BJ (cell line): Measurements from ENCODE around the gene DIP2C. TPM values are rescaled to one million over a fixed set of nuclear protein-coding genes. Genes with fewer than 3 reads are reported as not detected.

Experiments
- CTCF ChIA-PET: fragments of 350-600 bp; formaldehyde crosslinking; extraction: SDS; loops from one replicate; lab custom pipeline; 2021; ENCODE audit warnings: antibody characterized with exemption, inconsistent platforms; lab: Yijun Ruan, JAX
- POLR2A ChIA-PET: fragments of 300-600 bp; sonication (Branson Sonifier 250); formaldehyde crosslinking; extraction: SDS; loops from one replicate; lab custom pipeline; 2021; ENCODE audit warnings: antibody characterized with exemption; lab: Charles Lee
- DNase-seq: peaks from one replicate; pipeline ENCODE4 v3.0.0-alpha.2; 2011; ENCODE audit warnings: low read depth
- H3K27me3 ChIP-seq: 2 replicates; pipeline ENCODE4 v1.6.0; 2011; ENCODE audit warnings: low read length; ENCODE audit not compliant: control insufficient read depth, insufficient read depth
- H3K36me3 ChIP-seq: 2 replicates; pipeline ENCODE4 v1.5.1; 2011; ENCODE audit warnings: low read length; ENCODE audit not compliant: control insufficient read depth, insufficient read depth
- H3K4me3 ChIP-seq: 2 replicates; pipeline ENCODE4 v1.5.1; 2011; ENCODE audit warnings: low read depth, mild to moderate bottlenecking, control low read depth, low read length
- polyA plus RNA-seq: library from polyadenylated mRNA; depleted of rRNA; stranded (reverse); fragments of >200 nt; gene quantifications from 2 replicates; pipeline ENCODE4 v1.2.3, GENCODE V29; 2011
- TF ChIP-seq, protein P1 (sequence below): IDR thresholded peaks from 2 replicates; pipeline ENCODE4 v1.5.1; 2011; ENCODE audit warnings: low read depth, mild to moderate bottlenecking, control low read depth, inconsistent platforms, low read length, moderate library complexity; ENCODE audit not compliant: insufficient read depth

The DIP2C gene
- polyA plus RNA-seq, 1 experiment, result 9.3 TPM

- TF ChIP-seq, protein P1, sequence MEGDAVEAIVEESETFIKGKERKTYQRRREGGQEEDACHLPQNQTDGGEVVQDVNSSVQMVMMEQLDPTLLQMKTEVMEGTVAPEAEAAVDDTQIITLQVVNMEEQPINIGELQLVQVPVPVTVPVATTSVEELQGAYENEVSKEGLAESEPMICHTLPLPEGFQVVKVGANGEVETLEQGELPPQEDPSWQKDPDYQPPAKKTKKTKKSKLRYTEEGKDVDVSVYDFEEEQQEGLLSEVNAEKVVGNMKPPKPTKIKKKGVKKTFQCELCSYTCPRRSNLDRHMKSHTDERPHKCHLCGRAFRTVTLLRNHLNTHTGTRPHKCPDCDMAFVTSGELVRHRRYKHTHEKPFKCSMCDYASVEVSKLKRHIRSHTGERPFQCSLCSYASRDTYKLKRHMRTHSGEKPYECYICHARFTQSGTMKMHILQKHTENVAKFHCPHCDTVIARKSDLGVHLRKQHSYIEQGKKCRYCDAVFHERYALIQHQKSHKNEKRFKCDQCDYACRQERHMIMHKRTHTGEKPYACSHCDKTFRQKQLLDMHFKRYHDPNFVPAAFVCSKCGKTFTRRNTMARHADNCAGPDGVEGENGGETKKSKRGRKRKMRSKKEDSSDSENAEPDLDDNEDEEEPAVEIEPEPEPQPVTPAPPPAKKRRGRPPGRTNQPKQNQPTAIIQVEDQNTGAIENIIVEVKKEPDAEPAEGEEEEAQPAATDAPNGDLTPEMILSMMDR, result no peak
- CTCF ChIA-PET, result interaction anchor here (0.8 kb wide), 1 partner anchor 30 kb away, joined by 4 read pairs; no protein-coding TSS in a partner anchor
- no peak for DNase-seq
- Histone ChIP-seq H3K36me3 (no peaks in the 10 kb centered on the region), H3K27me3 (no peaks in the 10 kb centered on the region), H3K4me3 (no peak overlapping the region)
- POLR2A ChIA-PET, result no interaction called here
Observed at GRCh38 chr10:543862-544822, 145.3 kb downstream of the DIP2C start.

DNA sequence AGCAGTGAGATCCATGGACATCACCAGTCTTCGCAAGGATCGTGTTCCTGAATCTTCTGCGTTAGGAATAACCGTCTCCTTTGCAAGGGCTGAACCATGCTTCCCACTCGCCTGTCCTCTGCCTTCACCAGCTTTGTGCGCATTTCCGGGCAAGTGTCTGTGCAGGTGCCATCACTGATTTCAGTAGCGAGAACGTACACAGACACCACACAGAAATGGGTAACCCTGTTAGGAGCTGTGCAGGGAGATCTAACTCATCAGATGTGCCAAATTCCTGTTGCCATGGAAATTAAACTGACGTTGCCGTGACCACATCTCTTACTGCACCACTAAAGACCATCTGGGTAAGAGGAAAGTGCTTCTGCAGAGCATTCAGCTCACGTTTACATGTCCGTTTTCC, 146.3 kb downstream of the DIP2C start:
- H3K27me3 ChIP-seq, result no peaks in the 10 kb centered on the region
- ChIA-PET POLR2A (no interaction called here), CTCF (interaction anchor here (0.8 kb wide), 1 partner anchor 29 kb away, joined by 4 read pairs; no protein-coding TSS in a partner anchor)
- no peaks in the 10 kb centered on the region for H3K36me3 ChIP-seq
- no peak for DNase-seq
- TF ChIP-seq, protein P1, result no peak
- H3K4me3 ChIP-seq, result no peak overlapping the region

DNA sequence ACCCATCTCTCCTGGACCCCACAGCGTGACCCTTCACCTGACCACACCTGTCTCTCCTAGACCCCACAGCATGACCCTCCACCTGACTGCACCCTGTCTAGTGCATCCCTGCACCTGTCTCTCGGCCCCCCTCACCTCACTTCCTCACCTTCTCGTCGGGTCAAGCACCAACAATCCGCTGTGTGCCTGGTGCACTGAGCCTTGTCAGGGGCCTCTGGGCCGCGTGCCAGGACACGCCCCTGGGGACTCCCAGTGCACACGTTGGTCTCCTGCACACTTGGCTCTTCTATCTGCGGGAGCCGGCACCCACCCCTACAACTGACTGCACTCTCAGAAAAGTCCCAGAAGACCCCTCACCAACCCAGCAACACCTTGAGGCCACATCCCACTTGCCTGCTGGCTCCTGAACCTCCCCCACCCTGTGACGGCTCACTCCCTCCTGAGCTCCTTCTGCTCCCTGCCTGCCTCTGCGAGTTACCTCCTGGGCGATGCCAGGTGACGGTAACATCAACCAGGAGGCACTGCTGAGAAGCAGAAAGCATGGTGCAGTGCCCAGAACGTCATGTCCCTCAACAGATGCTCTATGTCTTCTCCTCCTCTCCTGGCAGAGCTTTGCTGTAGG, 147.6 kb downstream of the DIP2C start:
- Histone ChIP-seq H3K4me3 (no peak overlapping the region), H3K36me3 (no peaks in the 10 kb centered on the region), H3K27me3 (no peaks in the 10 kb centered on the region)
- TF ChIP-seq, protein P1, result no peak
- no peak for DNase-seq
- POLR2A ChIA-PET, result no interaction called here
- CTCF ChIA-PET, result no interaction called here

DNA sequence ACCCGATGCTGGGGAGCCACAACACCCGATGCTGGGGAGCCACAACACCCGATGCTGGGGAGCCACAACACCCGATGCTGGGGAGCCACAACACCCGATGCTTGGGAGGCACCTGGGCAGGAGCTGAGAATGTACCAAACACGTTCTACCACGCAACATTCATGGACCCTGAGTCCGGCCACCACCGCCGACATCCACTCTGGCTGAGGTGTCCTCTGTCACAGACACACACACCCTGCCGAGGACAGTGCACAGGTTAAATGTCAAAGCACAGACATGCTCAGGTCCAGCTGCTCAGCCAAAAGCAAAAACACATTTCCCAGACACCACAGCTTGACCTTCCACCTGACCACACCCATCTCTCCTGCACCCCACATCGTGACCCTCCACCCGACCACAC, 148.4 kb downstream of the DIP2C start:
- H3K27me3 ChIP-seq, result no peaks in the 10 kb centered on the region
- no peak for DNase-seq
- ChIA-PET CTCF (no interaction called here), POLR2A (no interaction called here)
- TF ChIP-seq, protein P1, result no peak
- no peak overlapping the region for H3K4me3 ChIP-seq
- H3K36me3 ChIP-seq, result no peaks in the 10 kb centered on the region

DNA sequence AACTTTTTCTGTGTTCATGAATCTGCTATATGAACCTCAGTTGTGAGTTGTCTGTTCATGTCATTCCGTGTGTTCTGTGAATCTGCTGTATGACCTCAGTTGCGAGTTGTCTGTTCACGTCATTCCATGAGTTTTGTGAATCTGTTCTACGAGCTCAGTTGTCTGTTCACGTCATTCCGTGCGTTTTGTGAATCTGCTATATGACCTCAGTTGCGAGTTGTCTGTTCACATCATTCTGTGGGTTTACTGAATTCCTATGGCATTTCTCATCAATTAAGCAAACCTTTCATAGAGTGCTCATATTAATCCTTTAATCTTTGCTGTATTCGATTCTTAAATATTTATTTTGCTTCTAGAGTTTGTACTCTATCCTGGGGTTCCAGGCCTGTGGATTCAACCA, 150.6 kb downstream of the DIP2C start:
- ChIA-PET CTCF (no interaction called here), POLR2A (no interaction called here)
- Histone ChIP-seq H3K4me3 (no peak overlapping the region), H3K27me3 (no peaks in the 10 kb centered on the region), H3K36me3 (no peaks in the 10 kb centered on the region)
- TF ChIP-seq, protein P1, result no peak
- no peak for DNase-seq
